Body of pancreas (tissue), 4 donors: ENCODE data around the gene PGD.

Experiments
- CTCF ChIP-seq, 7 experiments: fragments of 450-650 bp in 4 of 7; fragments of 200-600 bp in 3 of 7; sonication (generic) in 3 of 7; IDR thresholded peaks; one replicate each; pipeline ENCODE4 v1.5.1; 2016 to 2019; ENCODE audit warnings: antibody characterized with exemption in 7 of 7
- POLR2A ChIP-seq, 3 donors: fragments of 450-650 bp; IDR thresholded peaks; one replicate each; pipeline ENCODE4 v1.6.1; 2016; ENCODE audit warnings: antibody characterized with exemption in 3 of 3, mild to moderate bottlenecking in 2 of 3

GRCh38 chr1:10388387-10388715 is 10.5 kb upstream of the PGD start:
- no peak for TF ChIP-seq CTCF (IDR thresholded peaks at IDR 0.05)
- no peak for TF ChIP-seq POLR2A (IDR thresholded peaks at IDR 0.05)
